K562 (cell line): ENCODE data around the gene MRPS10. TPM values are rescaled to one million over a fixed set of nuclear protein-coding genes. Genes with fewer than 3 reads are reported as not detected.

Source experiments
- ARID2 ChIP-seq: fragments of 450-650 bp; IDR thresholded peaks from 2 replicates; pipeline ENCODE4 v1.6.1; 2017; ENCODE audit warnings: antibody characterized with exemption, mild to moderate bottlenecking
- BRF1 ChIP-seq: IDR thresholded peaks from 3 replicates; pipeline ENCODE4 v1.6.1; 2011; ENCODE audit warnings: borderline replicate concordance, mild to moderate bottlenecking; ENCODE audit not compliant: insufficient read length; ENCODE audit errors: extremely low read depth
- CHD7 ChIP-seq: fragments of 200-600 bp; sonication (generic); IDR thresholded peaks from one replicate; pipeline ENCODE4 v1.6.1; 2012; ENCODE audit warnings: mild to moderate bottlenecking, low read depth, low read length, inconsistent platforms
- KDM4B ChIP-seq, 2 experiments: fragments of 450-650 bp in 1 of 2; sonication (generic) in 1 of 2; IDR thresholded peaks; 2 replicates each; pipeline ENCODE4 v1.6.1; 2016 to 2017; ENCODE audit warnings: borderline replicate concordance in 2 of 2, antibody characterized with exemption in 1 of 2, low read depth in 1 of 2, mild to moderate bottlenecking in 1 of 2
- MTA3 ChIP-seq: fragments of 450-650 bp; formaldehyde crosslinking; IDR thresholded peaks from 2 replicates; pipeline ENCODE4 v1.6.1; 2017; ENCODE audit warnings: mild to moderate bottlenecking, borderline replicate concordance
- PHF20 ChIP-seq: fragments of 450-650 bp; IDR thresholded peaks from 2 replicates; pipeline ENCODE4 v1.6.1; 2018; ENCODE audit not compliant: partially characterized antibody
- PHTF2 ChIP-seq: fragments of 250-450 bp; sonication (Bioruptor Pico); IDR thresholded peaks from 2 replicates; pipeline ENCODE4 v1.5.0; 2021; ENCODE audit warnings: mild to moderate bottlenecking
- PPARD ChIP-seq: fragments of 250-450 bp; sonication (Bioruptor Pico); IDR thresholded peaks from 2 replicates; pipeline ENCODE4 v1.8.0; 2022; ENCODE audit warnings: inconsistent platforms, mild to moderate bottlenecking, moderate library complexity
- SNIP1 ChIP-seq: fragments of 450-650 bp; IDR thresholded peaks from 2 replicates; pipeline ENCODE4 v1.7.1; 2017; ENCODE audit warnings: low read depth, mild to moderate bottlenecking
- SRSF1 ChIP-seq: fragments of 200-400 bp; formaldehyde crosslinking; IDR thresholded peaks from 2 replicates; pipeline ENCODE4 v1.6.1; 2017; ENCODE audit warnings: mild to moderate bottlenecking, low read depth, low read length, moderate library complexity
- TAF9B ChIP-seq: fragments of 450-650 bp; IDR thresholded peaks from 2 replicates; pipeline ENCODE4 v1.6.1; 2018; ENCODE audit warnings: mild to moderate bottlenecking; ENCODE audit not compliant: partially characterized antibody
- TRIM24 ChIP-seq, 2 experiments: fragments of 450-650 bp; IDR thresholded peaks; 2 replicates each; pipeline ENCODE4 v1.6.1; 2016
- ZNF232 ChIP-seq: sonication (generic); formaldehyde crosslinking; IDR thresholded peaks from 2 replicates; pipeline ENCODE4 v1.8.0; 2022; ENCODE audit warnings: mild to moderate bottlenecking, missing genetic modification reagents
- ZNF280B ChIP-seq: fragments of 250-450 bp; sonication (Bioruptor Pico); IDR thresholded peaks from 2 replicates; pipeline ENCODE4 v1.5.1; 2021; ENCODE audit warnings: mild to moderate bottlenecking
- ZNF324 ChIP-seq: fragments of 250-450 bp; sonication (Bioruptor Pico); IDR thresholded peaks from 2 replicates; pipeline ENCODE4 v1.4.0; 2020; ENCODE audit warnings: mild to moderate bottlenecking
- ZNF696 ChIP-seq: fragments of 250-450 bp; sonication (Bioruptor Pico); conservative IDR thresholded peaks from 2 replicates; pipeline ENCODE4 v1.4.0; 2020; ENCODE audit warnings: mild to moderate bottlenecking, moderate library complexity
- polyA plus RNA-seq, 8 experiments: library from polyadenylated mRNA; depleted of rRNA in 4 of 8; stranded (reverse) in 5 of 8; unstranded in 3 of 8; fragments of >200 nt; fragmentation: Nextera tagmentation in 2 of 8; fragmentation: Illumina TruSeq in 1 of 8; extraction: Ambion mirVana in 2 of 8; extraction: Trizol in 1 of 8; gene quantifications; 2 replicates each; pipeline versions ENCODE4 v1.2.1 to v1.2.3, GENCODE V29; 2011 to 2014; ENCODE audit warnings: inconsistent platforms in 1 of 8, missing spikeins in 1 of 8
- total RNA-seq, 7 experiments: library from RNA; depleted of rRNA in 6 of 7; stranded (reverse); fragments of >200 nt in 6 of 7; fragmentation: Illumina TruSeq in 2 of 7; extraction: Trizol in 2 of 7; gene quantifications; 2 replicates each; pipeline versions ENCODE4 v1.2.1 to v1.2.3, GENCODE V29; 2011 to 2021; ENCODE audit warnings: low replicate concordance in 1 of 7

MRPS10 gene
- total and polyA plus RNA-seq, 9 of the 15 experiments (the other 6 are each of a cell fraction or from before 2014, with no cell fraction given), result 48.6 to 166 (median 93.7) TPM

- no peak for TF ChIP-seq ZNF324
- TF ChIP-seq MTA3, result peak; percentile 87; the same call in 1 of the 2 replicates
- TF ChIP-seq KDM4B (IDR thresholded peaks at IDR 0.05; ENCODE audit: borderline replicate concordance in 2 of 2, low read depth in 1 of 2), result peak in 1 of 2 experiments; percentile 88; a peak in 1 of 4 replicates
- TF ChIP-seq PHF20, result peak; percentile 92
- TF ChIP-seq SNIP1, result peak; percentile 97
- TF ChIP-seq ZNF280B (CRISPR knock-in tag), result no peak
- TF ChIP-seq CHD7, result no peak
- TF ChIP-seq ARID2, result no peak
- peak; percentile 99 for TF ChIP-seq TAF9B
- no peak for TF ChIP-seq SRSF1
- peak in 1 of 2 experiments; percentile 12; a peak in 1 of 4 replicates for TF ChIP-seq TRIM24 (IDR thresholded peaks at IDR 0.05)
- no peak for TF ChIP-seq BRF1
- no peak for TF ChIP-seq ZNF232 (CRISPR knock-in tag)
- no peak; the same call in 1 of the 2 replicates for TF ChIP-seq ZNF696
- TF ChIP-seq PHTF2 (CRISPR knock-in tag), result no peak
- TF ChIP-seq PPARD (CRISPR knock-in tag), result no peak
Observed at GRCh38 chr6:42217519-42218367, at the start of gene MRPS10 (continued).
